Measurements from ENCODE around the gene UGT1A3. TPM values are rescaled to one million over a fixed set of nuclear protein-coding genes. Genes with fewer than 3 reads are reported as not detected.

The UGT1A3 gene
- total RNA-seq, 1 donor from 2014 or later = not detected

GRCh38 chr2:233800208-233800607 is 71.4 kb downstream of the UGT1A3 start:
- Histone ChIP-seq H3K27me3 (ENCODE audit: control insufficient read depth, insufficient read depth, low read length) (peaks cover 2% of the 10 kb centered on the region), H3K36me3 (ENCODE audit: control insufficient read depth, insufficient read depth, low read length) (no peaks in the 10 kb centered on the region), H3K4me3 (ENCODE audit: low read depth, low read length) (no peak overlapping the region)
- no peak for DNase-seq (ENCODE audit: low read depth)
- TF ChIP-seq CTCF (IDR thresholded peaks at IDR 0.05; ENCODE audit: insufficient read depth, low read length, poor library complexity, severe bottlenecking) = no peak

GRCh38 chr2:233801357-233802131 is 72.7 kb downstream of the UGT1A3 start:
- no peak for TF ChIP-seq CTCF (IDR thresholded peaks at IDR 0.05; ENCODE audit: insufficient read depth, low read length, poor library complexity, severe bottlenecking)
- no peak for DNase-seq (ENCODE audit: low read depth)
- no peaks in the 10 kb centered on the region for H3K36me3 ChIP-seq (ENCODE audit: control insufficient read depth, insufficient read depth, low read length)
- H3K27me3 ChIP-seq (ENCODE audit: control insufficient read depth, insufficient read depth, low read length) = peaks cover 2% of the 10 kb centered on the region
- H3K4me3 ChIP-seq (ENCODE audit: low read depth, low read length) = no peak overlapping the region

- Histone ChIP-seq H3K27me3 (ENCODE audit: control insufficient read depth, insufficient read depth, low read length) (peaks cover 2% of the 10 kb centered on the region), H3K36me3 (ENCODE audit: control insufficient read depth, insufficient read depth, low read length) (no peaks in the 10 kb centered on the region), H3K4me3 (ENCODE audit: low read depth, low read length) (no peak overlapping the region)
- no peak for TF ChIP-seq CTCF (IDR thresholded peaks at IDR 0.05; ENCODE audit: insufficient read depth, low read length, poor library complexity, severe bottlenecking)
- no peak for DNase-seq (ENCODE audit: low read depth)
These were observed 73.4 kb downstream of the UGT1A3 start for GRCh38 chr2:233802132-233802815.

- no peak for DNase-seq (ENCODE audit: low read depth)
- Histone ChIP-seq H3K36me3 (ENCODE audit: control insufficient read depth, insufficient read depth, low read length) (no peaks in the 10 kb centered on the region), H3K4me3 (ENCODE audit: low read depth, low read length) (no peak overlapping the region), H3K27me3 (ENCODE audit: control insufficient read depth, insufficient read depth, low read length) (peaks cover 2% of the 10 kb centered on the region)
- no peak for TF ChIP-seq CTCF (IDR thresholded peaks at IDR 0.05; ENCODE audit: insufficient read depth, low read length, poor library complexity, severe bottlenecking)
These were observed 74.6 kb downstream of the UGT1A3 start for GRCh38 chr2:233803292-233803911.

- DNase-seq (ENCODE audit: low read depth) = no peak
- H3K27me3 ChIP-seq (ENCODE audit: control insufficient read depth, insufficient read depth, low read length) = peaks cover 2% of the 10 kb centered on the region
- no peak overlapping the region for H3K4me3 ChIP-seq (ENCODE audit: low read depth, low read length)
- H3K36me3 ChIP-seq (ENCODE audit: control insufficient read depth, insufficient read depth, low read length) = no peaks in the 10 kb centered on the region
- no peak for TF ChIP-seq CTCF (IDR thresholded peaks at IDR 0.05; ENCODE audit: insufficient read depth, low read length, poor library complexity, severe bottlenecking)
These were observed 75.2 kb downstream of the UGT1A3 start for GRCh38 chr2:233803994-233804393.

Data from kidney epithelial cell (primary cell).